GM12864 (cell line): ENCODE results near the gene ANKFN1.

Experiments
- DNase-seq: peaks from one replicate; pipeline ENCODE4 v3.0.0-alpha.2; 2011; ENCODE audit warnings: low read depth
- H3K4me3 ChIP-seq: 2 replicates; pipeline ENCODE4 v1.5.1; 2011; ENCODE audit warnings: mild to moderate bottlenecking, low read depth, low read length, control low read depth
- TF ChIP-seq, protein P1 (sequence below): IDR thresholded peaks from 2 replicates; pipeline ENCODE4 v1.5.1; 2011; ENCODE audit warnings: low read depth, mild to moderate bottlenecking, moderate library complexity, low read length, control low read depth, inconsistent platforms; ENCODE audit errors: missing control alignments

Gene ANKFN1

DNA sequence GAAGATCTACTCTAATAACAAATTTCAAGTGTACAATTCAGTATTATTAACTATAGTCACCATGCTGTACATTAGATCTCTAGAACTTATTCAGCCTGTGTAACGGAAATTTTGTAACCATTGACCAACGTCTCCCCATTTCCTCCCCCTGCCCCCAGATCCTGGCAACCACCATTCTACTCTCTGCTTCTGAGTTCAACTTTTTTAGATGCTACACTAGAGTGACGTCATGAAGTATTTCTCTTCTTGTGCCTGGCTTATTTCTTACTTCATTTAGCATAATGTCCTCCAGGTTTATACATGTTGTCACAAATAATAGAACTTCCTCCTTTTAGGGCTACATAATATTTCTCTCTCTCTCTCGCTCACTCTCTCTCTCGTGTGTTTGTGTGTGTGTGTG is 157.5 kb downstream of the ANKFN1 start:
- no peak for DNase-seq
- TF ChIP-seq, protein P1, sequence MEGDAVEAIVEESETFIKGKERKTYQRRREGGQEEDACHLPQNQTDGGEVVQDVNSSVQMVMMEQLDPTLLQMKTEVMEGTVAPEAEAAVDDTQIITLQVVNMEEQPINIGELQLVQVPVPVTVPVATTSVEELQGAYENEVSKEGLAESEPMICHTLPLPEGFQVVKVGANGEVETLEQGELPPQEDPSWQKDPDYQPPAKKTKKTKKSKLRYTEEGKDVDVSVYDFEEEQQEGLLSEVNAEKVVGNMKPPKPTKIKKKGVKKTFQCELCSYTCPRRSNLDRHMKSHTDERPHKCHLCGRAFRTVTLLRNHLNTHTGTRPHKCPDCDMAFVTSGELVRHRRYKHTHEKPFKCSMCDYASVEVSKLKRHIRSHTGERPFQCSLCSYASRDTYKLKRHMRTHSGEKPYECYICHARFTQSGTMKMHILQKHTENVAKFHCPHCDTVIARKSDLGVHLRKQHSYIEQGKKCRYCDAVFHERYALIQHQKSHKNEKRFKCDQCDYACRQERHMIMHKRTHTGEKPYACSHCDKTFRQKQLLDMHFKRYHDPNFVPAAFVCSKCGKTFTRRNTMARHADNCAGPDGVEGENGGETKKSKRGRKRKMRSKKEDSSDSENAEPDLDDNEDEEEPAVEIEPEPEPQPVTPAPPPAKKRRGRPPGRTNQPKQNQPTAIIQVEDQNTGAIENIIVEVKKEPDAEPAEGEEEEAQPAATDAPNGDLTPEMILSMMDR, result no peak
- H3K4me3 ChIP-seq, result no peak overlapping the region

DNA sequence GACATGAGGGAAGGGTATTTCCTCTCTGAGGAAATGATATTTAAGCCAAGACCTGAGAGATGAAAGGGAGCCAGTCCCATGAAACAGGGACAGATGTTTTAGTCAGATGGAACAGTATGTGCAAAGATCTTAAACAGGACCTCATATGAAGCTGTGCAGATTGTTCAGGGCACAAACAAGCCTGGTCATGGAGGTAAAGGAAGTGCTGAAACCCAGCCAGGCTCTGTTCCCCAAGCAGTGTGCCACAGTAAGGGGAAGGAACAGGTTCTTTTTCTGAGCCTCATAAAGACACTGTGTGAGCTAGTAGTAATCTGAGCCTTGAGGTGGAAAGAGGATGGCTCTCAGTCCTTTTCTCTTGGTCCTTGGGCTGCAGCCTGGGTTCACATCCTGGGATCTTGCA is 159.9 kb downstream of the ANKFN1 start:
- no peak overlapping the region for H3K4me3 ChIP-seq
- TF ChIP-seq, protein P1, result no peak
- DNase-seq, result no peak

DNA sequence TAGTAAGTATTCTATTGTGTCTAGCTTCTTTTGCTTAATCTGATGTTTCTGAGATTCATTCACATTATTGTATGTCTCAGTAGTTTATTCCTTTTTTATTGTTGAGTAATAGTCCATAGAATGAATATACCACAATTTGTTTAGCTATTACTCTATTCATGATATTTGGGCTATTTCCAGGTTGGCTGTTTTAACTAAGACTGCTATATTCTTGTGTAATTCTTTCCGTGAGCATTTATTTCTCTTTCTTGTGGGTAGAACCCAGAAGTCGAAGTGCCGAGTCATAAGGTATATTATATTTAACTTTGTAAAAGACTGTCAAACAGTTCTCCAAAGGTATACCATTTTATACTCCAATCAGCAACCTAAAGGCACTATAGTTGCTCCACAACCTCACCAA is 160.8 kb downstream of the ANKFN1 start:
- no peak overlapping the region for H3K4me3 ChIP-seq

DNA sequence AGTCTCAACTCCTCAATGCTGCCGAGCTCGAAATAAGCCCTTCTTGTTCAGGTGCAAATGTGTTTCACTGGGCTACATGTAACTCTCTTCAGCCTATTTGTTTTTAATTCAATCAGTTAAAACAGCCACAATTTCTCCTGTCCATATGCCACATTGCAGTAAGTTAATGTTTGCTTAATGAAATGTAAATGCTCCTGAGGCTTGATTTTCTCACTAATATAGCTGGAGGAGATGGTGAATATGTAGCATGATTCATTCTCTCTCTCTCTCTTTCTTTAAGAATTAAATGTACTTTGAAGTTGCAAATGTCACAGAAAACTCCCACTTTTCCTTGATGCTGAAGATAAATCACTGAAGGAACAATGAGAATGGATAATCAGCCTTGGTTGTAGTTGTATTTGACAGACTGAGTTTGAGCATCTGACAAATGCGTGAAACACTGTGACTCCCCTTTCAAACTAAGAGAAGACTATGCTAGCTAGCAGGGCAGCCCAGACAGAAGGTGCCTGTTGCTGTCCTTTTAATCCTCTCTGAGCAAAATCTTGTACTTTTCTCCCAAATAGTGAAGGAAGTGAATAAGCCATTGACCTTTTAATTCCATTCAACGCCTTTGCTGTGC is 161.8 kb downstream of the ANKFN1 start:
- no peak overlapping the region for H3K4me3 ChIP-seq
- DNase-seq, result no peak
- TF ChIP-seq, protein P1, result no peak

More for the DNA sequence above, 160.8 kb downstream of the ANKFN1 start:
- TF ChIP-seq, protein P1, result no peak
- DNase-seq, result no peak

DNA sequence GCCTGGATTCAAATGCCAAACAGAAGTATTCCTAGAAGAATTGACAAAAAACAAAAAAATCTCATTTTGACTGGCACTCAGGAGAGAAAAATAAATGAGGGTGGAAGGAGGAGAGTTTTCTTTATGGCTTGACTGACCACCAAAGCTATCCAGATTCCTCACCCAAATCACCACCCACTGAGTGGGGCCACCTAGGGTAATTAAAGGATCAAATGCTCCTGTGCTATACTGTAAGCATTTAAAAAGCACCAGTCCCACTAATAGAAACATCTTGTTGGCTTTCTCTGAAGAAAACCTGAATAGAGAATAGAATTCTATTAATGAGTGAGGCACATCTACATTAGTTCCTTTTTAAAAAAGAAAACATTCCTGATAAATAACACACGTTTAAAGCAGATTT is 163.3 kb downstream of the ANKFN1 start:
- TF ChIP-seq, protein P1, result no peak
- DNase-seq, result no peak
- H3K4me3 ChIP-seq, result no peak overlapping the region

DNA sequence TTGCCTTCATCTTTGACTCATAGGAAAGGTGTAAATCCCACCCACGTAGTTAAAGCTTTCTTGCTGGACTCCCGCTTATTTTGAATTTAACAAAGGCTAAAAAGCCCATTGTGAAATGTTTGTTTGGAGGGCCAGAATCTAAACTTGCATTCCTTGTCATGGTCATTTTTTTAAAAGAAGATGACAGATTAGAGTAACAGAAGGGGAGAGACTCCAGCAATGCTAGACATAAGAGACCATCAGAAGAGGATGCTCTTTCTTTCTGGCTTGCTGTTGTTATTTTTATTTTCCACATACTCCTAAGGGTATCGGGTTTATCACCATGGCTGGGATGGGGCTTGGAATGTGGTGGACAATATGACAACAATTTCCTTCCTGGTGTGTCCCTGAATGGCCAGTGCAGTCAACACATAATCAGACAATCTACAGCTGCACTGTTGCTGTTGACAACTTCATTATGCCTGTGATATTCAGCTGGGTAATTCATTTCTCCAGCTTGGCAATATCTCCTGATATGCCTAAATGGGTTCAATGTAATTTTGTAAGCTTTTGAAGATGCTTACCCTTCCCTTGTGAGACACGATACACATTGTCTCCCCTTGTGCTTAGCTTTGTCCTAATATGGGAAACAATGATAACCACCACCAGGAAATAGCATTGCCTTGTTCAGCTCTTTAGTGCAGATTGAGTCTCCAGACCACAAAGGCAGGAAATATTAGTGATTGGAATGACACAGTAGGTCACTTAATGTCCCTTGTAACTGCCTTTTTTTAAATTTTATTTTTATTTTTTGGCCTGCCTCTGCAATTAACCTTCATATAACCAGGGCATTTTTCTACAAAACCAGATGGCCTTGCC is 164.3 kb downstream of the ANKFN1 start:
- H3K4me3 ChIP-seq, result no peak overlapping the region
- TF ChIP-seq, protein P1, result no peak
- no peak for DNase-seq

DNA sequence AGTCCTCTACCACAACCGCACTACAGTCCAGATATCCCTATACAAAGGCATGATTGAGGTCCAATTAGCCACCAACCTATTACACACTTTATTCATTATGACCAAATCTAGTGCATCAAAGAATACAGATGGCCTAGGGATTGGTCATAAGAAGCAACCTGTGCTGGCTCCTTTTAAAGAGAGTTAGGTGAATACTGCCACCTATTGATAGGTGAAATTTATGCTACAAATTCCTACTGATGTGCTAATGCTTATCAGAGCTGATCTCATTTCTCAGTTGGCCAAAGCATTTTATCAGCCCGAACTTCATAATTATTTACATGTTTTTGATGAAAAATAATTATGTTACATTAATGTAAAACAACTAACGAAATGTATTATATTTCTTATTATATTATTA is 166.3 kb downstream of the ANKFN1 start:
- no peak for DNase-seq
- TF ChIP-seq, protein P1, result peak; percentile 53
- H3K4me3 ChIP-seq, result no peak overlapping the region
